SK-N-SH treated with all-trans-retinoic acid at 6 μM for 48 hours (cell line): ENCODE results near the gene SLX4IP.

Experiments
- ATAC-seq: fragments of 200-7000 bp; cut with Tn5 transposase; 3 replicates; pipeline ENCODE4 v1.9.1; 2020; ENCODE audit warnings: mild to moderate bottlenecking, moderate library complexity
- CSDC2 ChIP-seq: fragments of 250-450 bp; sonication (Bioruptor Pico); IDR thresholded peaks from 2 replicates; pipeline ENCODE4 v1.5.0; 2020; ENCODE audit warnings: mild to moderate bottlenecking, moderate library complexity
- ESRRG ChIP-seq: fragments of 250-450 bp; sonication (Bioruptor Pico); IDR thresholded peaks from 2 replicates; pipeline ENCODE4 v1.6.1; 2021; ENCODE audit warnings: mild to moderate bottlenecking
- GLIS3 ChIP-seq: fragments of 250-450 bp; sonication (Bioruptor Pico); IDR thresholded peaks from 2 replicates; pipeline ENCODE4 v1.5.0; 2020; ENCODE audit warnings: mild to moderate bottlenecking, moderate library complexity
- ISL1 ChIP-seq: fragments of 250-450 bp; sonication (Bioruptor Pico); IDR thresholded peaks from 2 replicates; pipeline ENCODE4 v2.1.2; 2022; ENCODE audit warnings: mild to moderate bottlenecking, moderate library complexity
- OSR1 ChIP-seq: fragments of 250-450 bp; sonication (Bioruptor Pico); IDR thresholded peaks from 2 replicates; pipeline ENCODE4 v1.8.0; 2022; ENCODE audit warnings: moderate library complexity, mild to moderate bottlenecking, inconsistent platforms
- PPARA ChIP-seq: fragments of 250-450 bp; sonication (Bioruptor Pico); IDR thresholded peaks from 2 replicates; pipeline ENCODE4 v1.5.0; 2020; ENCODE audit warnings: mild to moderate bottlenecking, borderline replicate concordance
- RARB ChIP-seq: fragments of 250-450 bp; sonication (Bioruptor Pico); IDR thresholded peaks from 2 replicates; pipeline ENCODE4 v1.8.0; 2021; ENCODE audit warnings: mild to moderate bottlenecking, moderate library complexity
- SNAI2 ChIP-seq: fragments of 250-450 bp; sonication (Bioruptor Pico); IDR thresholded peaks from 2 replicates; pipeline ENCODE4 v1.5.0; 2020; ENCODE audit warnings: mild to moderate bottlenecking, moderate library complexity
- TCF4 ChIP-seq: fragments of 250-450 bp; sonication (Bioruptor Pico); IDR thresholded peaks from 2 replicates; pipeline ENCODE4 v1.8.0; 2021; ENCODE audit warnings: mild to moderate bottlenecking, moderate library complexity, borderline replicate concordance
- TOX ChIP-seq: fragments of 250-450 bp; sonication (Bioruptor Pico); IDR thresholded peaks from 2 replicates; pipeline ENCODE4 v1.8.0; 2021; ENCODE audit warnings: mild to moderate bottlenecking, moderate library complexity, borderline replicate concordance
- ZC3H10 ChIP-seq: fragments of 250-450 bp; sonication (Bioruptor Pico); IDR thresholded peaks from 2 replicates; pipeline ENCODE4 v1.5.1; 2021; ENCODE audit warnings: mild to moderate bottlenecking, moderate library complexity
- ZNF565 ChIP-seq: fragments of 450-650 bp; formaldehyde crosslinking; conservative IDR thresholded peaks from 2 replicates; pipeline ENCODE4 v1.5.0; 2020; ENCODE audit warnings: low read depth, mild to moderate bottlenecking, moderate library complexity
- ZNF70 ChIP-seq: fragments of 450-650 bp; formaldehyde crosslinking; IDR thresholded peaks from 2 replicates; pipeline ENCODE4 v1.5.0; 2020; ENCODE audit warnings: mild to moderate bottlenecking, moderate library complexity
- ZNF8 ChIP-seq: fragments of 450-650 bp; formaldehyde crosslinking; IDR thresholded peaks from 2 replicates; pipeline ENCODE4 v1.5.0; 2020; ENCODE audit warnings: mild to moderate bottlenecking, moderate library complexity
- TF ChIP-seq, protein P1 (sequence below): fragments of 250-450 bp; sonication (Bioruptor Pico); IDR thresholded peaks from 2 replicates; pipeline ENCODE4 v1.8.0; 2020; ENCODE audit warnings: mild to moderate bottlenecking, moderate library complexity, borderline replicate concordance
- TF ChIP-seq, protein P2 (sequence below): fragments of 250-450 bp; sonication (Bioruptor Pico); IDR thresholded peaks from 2 replicates; pipeline ENCODE4 v1.5.1; 2020; ENCODE audit warnings: low read depth, mild to moderate bottlenecking, moderate library complexity
- TF ChIP-seq, protein P3 (sequence below): fragments of 250-450 bp; sonication (Bioruptor Pico); IDR thresholded peaks from 2 replicates; pipeline ENCODE4 v1.5.0; 2020; ENCODE audit warnings: mild to moderate bottlenecking, moderate library complexity
- TF ChIP-seq, protein P4 (sequence below): fragments of 250-450 bp; sonication (Bioruptor Pico); IDR thresholded peaks from 2 replicates; pipeline ENCODE4 v1.5.1; 2021; ENCODE audit warnings: mild to moderate bottlenecking, moderate library complexity
- TF ChIP-seq, protein P5 (sequence below): fragments of 250-450 bp; sonication (Bioruptor Pico); IDR thresholded peaks from 2 replicates; pipeline ENCODE4 v1.8.0; 2021; ENCODE audit warnings: low read depth, mild to moderate bottlenecking, moderate library complexity, borderline replicate concordance

SLX4IP gene

DNA sequence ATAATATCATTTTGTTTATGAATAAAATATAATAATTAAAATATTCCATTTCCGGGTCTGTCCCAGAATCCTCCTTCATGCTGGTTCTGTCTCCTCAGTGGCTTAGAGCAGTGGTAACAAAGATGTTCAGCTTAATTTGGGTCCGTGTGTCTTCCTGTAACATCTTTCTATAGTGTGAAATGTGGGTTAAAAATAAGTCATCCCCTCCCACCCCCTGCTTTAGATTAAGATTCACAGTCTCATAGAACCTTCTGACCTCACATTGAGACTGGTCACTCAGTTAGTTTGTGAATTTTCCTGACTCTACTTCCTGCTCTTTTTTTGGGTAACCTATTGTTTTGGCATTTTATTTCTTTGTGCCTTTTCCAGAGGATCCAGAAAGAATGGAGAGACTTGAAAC is 55.2 kb downstream of the SLX4IP start:
- TF ChIP-seq, protein P1, sequence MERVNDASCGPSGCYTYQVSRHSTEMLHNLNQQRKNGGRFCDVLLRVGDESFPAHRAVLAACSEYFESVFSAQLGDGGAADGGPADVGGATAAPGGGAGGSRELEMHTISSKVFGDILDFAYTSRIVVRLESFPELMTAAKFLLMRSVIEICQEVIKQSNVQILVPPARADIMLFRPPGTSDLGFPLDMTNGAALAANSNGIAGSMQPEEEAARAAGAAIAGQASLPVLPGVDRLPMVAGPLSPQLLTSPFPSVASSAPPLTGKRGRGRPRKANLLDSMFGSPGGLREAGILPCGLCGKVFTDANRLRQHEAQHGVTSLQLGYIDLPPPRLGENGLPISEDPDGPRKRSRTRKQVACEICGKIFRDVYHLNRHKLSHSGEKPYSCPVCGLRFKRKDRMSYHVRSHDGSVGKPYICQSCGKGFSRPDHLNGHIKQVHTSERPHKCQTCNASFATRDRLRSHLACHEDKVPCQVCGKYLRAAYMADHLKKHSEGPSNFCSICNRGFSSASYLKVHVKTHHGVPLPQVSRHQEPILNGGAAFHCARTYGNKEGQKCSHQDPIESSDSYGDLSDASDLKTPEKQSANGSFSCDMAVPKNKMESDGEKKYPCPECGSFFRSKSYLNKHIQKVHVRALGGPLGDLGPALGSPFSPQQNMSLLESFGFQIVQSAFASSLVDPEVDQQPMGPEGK (CRISPR knock-in tag), result no peak
- TF ChIP-seq GLIS3 (CRISPR knock-in tag) (no peak), PPARA (no peak), ZC3H10 (no peak), ZNF70 (CRISPR knock-in tag) (no peak), TOX (CRISPR knock-in tag) (no peak), CSDC2 (CRISPR knock-in tag) (no peak), RARB (no peak), ISL1 (CRISPR knock-in tag) (no peak), ZNF565 (CRISPR knock-in tag) (no peak), SNAI2 (no peak)
- ATAC-seq, result no peak

DNA sequence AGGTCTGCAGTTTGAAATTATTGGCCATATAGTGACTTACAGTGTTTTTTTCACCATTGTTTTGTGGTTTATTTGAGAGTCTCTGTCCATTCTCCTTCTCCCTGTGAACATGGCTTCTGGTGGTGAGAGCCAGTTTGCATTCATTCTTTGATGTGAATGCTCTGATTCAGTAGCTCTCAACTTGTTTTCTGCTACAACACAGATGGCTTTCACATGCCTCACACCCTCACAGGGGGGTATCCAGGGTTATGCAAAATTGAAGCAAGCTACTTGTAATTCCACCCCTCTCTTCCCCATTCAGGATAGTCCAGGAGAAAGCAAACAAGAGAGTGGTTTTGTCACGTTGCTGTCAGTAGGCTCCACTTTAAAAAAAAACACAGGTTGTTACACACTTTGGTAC is 55.6 kb downstream of the SLX4IP start:
- TF ChIP-seq, protein P2, sequence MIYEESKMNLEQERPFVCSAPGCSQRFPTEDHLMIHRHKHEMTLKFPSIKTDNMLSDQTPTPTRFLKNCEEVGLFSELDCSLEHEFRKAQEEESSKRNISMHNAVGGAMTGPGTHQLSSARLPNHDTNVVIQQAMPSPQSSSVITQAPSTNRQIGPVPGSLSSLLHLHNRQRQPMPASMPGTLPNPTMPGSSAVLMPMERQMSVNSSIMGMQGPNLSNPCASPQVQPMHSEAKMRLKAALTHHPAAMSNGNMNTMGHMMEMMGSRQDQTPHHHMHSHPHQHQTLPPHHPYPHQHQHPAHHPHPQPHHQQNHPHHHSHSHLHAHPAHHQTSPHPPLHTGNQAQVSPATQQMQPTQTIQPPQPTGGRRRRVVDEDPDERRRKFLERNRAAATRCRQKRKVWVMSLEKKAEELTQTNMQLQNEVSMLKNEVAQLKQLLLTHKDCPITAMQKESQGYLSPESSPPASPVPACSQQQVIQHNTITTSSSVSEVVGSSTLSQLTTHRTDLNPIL (CRISPR knock-in tag), result no peak
- TF ChIP-seq TCF4 (CRISPR knock-in tag), result no peak
- no peak for TF ChIP-seq ZC3H10
- TF ChIP-seq PPARA, result no peak
- no peak for TF ChIP-seq ESRRG
- TF ChIP-seq, protein P3, sequence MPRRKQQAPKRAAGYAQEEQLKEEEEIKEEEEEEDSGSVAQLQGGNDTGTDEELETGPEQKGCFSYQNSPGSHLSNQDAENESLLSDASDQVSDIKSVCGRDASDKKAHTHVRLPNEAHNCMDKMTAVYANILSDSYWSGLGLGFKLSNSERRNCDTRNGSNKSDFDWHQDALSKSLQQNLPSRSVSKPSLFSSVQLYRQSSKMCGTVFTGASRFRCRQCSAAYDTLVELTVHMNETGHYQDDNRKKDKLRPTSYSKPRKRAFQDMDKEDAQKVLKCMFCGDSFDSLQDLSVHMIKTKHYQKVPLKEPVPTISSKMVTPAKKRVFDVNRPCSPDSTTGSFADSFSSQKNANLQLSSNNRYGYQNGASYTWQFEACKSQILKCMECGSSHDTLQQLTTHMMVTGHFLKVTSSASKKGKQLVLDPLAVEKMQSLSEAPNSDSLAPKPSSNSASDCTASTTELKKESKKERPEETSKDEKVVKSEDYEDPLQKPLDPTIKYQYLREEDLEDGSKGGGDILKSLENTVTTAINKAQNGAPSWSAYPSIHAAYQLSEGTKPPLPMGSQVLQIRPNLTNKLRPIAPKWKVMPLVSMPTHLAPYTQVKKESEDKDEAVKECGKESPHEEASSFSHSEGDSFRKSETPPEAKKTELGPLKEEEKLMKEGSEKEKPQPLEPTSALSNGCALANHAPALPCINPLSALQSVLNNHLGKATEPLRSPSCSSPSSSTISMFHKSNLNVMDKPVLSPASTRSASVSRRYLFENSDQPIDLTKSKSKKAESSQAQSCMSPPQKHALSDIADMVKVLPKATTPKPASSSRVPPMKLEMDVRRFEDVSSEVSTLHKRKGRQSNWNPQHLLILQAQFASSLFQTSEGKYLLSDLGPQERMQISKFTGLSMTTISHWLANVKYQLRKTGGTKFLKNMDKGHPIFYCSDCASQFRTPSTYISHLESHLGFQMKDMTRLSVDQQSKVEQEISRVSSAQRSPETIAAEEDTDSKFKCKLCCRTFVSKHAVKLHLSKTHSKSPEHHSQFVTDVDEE, result no peak
- ATAC-seq, result no peak

DNA sequence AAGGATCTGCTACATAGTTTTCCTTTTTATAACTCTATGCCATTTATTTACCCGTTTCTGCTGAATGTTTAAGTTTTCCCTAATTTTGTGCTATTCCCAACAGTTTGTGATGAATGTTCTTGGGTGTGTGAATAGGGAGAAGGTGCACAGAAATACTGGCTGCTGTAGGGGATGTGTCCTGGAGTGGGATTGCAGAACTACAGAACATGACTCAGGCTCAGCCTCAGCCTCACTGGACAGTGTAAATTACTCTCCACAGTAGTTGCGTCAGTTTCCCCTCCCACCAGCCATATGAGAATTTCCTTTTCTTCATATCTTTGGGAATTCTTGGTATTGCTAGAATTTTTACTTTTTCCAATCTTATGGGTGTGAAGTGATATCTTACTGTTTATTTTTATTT is 57.0 kb downstream of the SLX4IP start:
- TF ChIP-seq ESRRG (no peak), TOX (CRISPR knock-in tag) (no peak), ZNF70 (CRISPR knock-in tag) (no peak), CSDC2 (CRISPR knock-in tag) (no peak), OSR1 (CRISPR knock-in tag) (no peak), ZNF8 (CRISPR knock-in tag) (no peak), ZC3H10 (no peak), PPARA (no peak)
- TF ChIP-seq, protein P4, sequence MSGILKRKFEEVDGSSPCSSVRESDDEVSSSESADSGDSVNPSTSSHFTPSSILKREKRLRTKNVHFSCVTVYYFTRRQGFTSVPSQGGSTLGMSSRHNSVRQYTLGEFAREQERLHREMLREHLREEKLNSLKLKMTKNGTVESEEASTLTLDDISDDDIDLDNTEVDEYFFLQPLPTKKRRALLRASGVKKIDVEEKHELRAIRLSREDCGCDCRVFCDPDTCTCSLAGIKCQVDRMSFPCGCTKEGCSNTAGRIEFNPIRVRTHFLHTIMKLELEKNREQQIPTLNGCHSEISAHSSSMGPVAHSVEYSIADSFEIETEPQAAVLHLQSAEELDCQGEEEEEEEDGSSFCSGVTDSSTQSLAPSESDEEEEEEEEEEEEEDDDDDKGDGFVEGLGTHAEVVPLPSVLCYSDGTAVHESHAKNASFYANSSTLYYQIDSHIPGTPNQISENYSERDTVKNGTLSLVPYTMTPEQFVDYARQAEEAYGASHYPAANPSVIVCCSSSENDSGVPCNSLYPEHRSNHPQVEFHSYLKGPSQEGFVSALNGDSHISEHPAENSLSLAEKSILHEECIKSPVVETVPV (CRISPR knock-in tag), result no peak
- TF ChIP-seq, protein P5, sequence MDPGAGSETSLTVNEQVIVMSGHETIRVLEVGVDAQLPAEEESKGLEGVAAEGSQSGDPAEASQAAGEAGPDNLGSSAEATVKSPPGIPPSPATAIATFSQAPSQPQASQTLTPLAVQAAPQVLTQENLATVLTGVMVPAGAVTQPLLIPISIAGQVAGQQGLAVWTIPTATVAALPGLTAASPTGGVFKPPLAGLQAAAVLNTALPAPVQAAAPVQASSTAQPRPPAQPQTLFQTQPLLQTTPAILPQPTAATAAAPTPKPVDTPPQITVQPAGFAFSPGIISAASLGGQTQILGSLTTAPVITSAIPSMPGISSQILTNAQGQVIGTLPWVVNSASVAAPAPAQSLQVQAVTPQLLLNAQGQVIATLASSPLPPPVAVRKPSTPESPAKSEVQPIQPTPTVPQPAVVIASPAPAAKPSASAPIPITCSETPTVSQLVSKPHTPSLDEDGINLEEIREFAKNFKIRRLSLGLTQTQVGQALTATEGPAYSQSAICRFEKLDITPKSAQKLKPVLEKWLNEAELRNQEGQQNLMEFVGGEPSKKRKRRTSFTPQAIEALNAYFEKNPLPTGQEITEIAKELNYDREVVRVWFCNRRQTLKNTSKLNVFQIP (CRISPR knock-in tag), result no peak
- peak; percentile 41; the same call in 2 of the 3 replicates for ATAC-seq

DNA sequence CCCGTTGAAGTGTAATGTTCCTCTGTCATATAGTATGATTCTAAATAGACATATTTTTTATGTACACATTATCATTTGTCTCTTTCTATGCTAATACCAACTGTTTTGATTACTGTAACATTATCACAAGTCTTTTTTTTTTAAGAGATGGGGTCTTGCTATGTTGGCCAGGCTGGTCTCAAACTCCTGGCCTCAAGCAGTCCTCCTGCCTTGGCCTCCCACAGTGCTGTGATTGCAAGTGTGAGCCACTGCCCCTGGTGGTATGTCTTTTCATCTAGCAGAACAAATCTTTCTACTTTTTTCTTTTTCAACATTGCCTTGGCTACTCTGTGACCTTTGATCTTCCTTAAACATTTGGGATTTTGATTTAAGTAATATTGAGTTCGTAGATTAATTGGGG is 57.7 kb downstream of the SLX4IP start:
- TF ChIP-seq, protein P5 (CRISPR knock-in tag), result no peak
- TF ChIP-seq ZNF8 (CRISPR knock-in tag) (peak; percentile 68; the same call in 1 of the 2 replicates), RARB (no peak)

More for the DNA sequence above, 57.7 kb downstream of the SLX4IP start:
- no peak for ATAC-seq
